HepG2 (cell line): Measurements from ENCODE around the gene ABCG1. TPM values are rescaled to one million over a fixed set of nuclear protein-coding genes. Genes with fewer than 3 reads are reported as not detected.
A peak's percentile ranks its signal among the peaks of the same experiment; 100 is the strongest.

Experiments
- ATAC-seq: fragments of 200-7000 bp; cut with Tn5 transposase; 3 replicates; pipeline ENCODE4 v1.9.1; 2020; ENCODE audit warnings: mild to moderate bottlenecking, moderate library complexity
- BruUV-seq: library from RNA; stranded (reverse); fragments of 400-500 nt; replicated peaks from 2 replicates; lab custom pipeline; 2021; lab: Mats Ljungman, UMichigan
- CTCF ChIA-PET: fragments of 300-600 bp; formaldehyde crosslinking; extraction: SDS; loops from one replicate; lab custom pipeline; 2021; ENCODE audit warnings: low total read pairs, inconsistent platforms, low intra/inter-chr PET ratio; lab: Yijun Ruan, JAX
- POLR2A ChIA-PET: fragments of 350-600 bp; sonication (Branson Sonifier 250); formaldehyde crosslinking; loops from one replicate; lab custom pipeline; 2020; ENCODE audit warnings: antibody characterized with exemption, inconsistent platforms; lab: Yijun Ruan, JAX
- DNase-seq: peaks from one replicate; pipeline ENCODE4 v3.0.0-alpha.2; 2015; ENCODE audit warnings: low spot score
- FAIRE-seq: peaks from 3 replicates; lab custom pipeline; 2011; peaks lifted over from hg19 to GRCh38; lab: Jason Lieb, UNC
- H2AFZ ChIP-seq: one replicate; pipeline ENCODE4 v1.6.1; 2011; ENCODE audit warnings: low read length, inconsistent platforms
- H3K27ac ChIP-seq: fragments of 300-600 bp; 3 replicates; pipeline ENCODE4 v1.8.0; 2011; ENCODE audit warnings: mixed run types, mild to moderate bottlenecking, mixed read lengths, low read length, inconsistent platforms; ENCODE audit not compliant: insufficient read depth; ENCODE audit errors: extremely low read length
- H3K27me3 ChIP-seq, 2 experiments: fragments of 200-600 bp in 1 of 2; 2 replicates in 1 of 2; 3 replicates in 1 of 2; pipeline versions ENCODE4 v1.6.0 to v1.8.0; 2011; ENCODE audit warnings: low read length in 2 of 2, mild to moderate bottlenecking in 2 of 2, moderate library complexity in 2 of 2, inconsistent platforms in 1 of 2; ENCODE audit not compliant: insufficient read depth in 2 of 2, control insufficient read depth in 1 of 2
- H3K36me3 ChIP-seq, 2 experiments: fragments of 200-600 bp in 1 of 2; replicated peaks in 1 of 2; 2 replicates in 1 of 2; 3 replicates in 1 of 2; pipeline versions ENCODE4 v1.5.1 to v1.8.0; 2011; ENCODE audit warnings: low read length in 2 of 2, inconsistent platforms in 1 of 2; ENCODE audit not compliant: insufficient read depth in 2 of 2, control insufficient read depth in 1 of 2
- H3K4me1 ChIP-seq: 2 replicates; pipeline ENCODE4 v1.5.1; 2012; ENCODE audit warnings: low read length, inconsistent platforms; ENCODE audit not compliant: insufficient read depth
- H3K4me2 ChIP-seq: 2 replicates; pipeline ENCODE4 v1.6.0; 2011; ENCODE audit warnings: low read depth, low read length, inconsistent platforms
- H3K4me3 ChIP-seq, 3 experiments: fragments of 200-600 bp in 1 of 3; sonication (generic), shearing (Covaris generic) in 1 of 3; replicated peaks in 1 of 3; 2 replicates each; pipeline ENCODE4 v1.5.1; 2011 to 2016; ENCODE audit warnings: low read length in 3 of 3, inconsistent platforms in 2 of 3, low read depth in 2 of 3, mild to moderate bottlenecking in 2 of 3, control low read depth in 1 of 3, mixed read lengths in 1 of 3; ENCODE audit not compliant: insufficient read depth in 1 of 3
- H3K79me2 ChIP-seq: one replicate; pipeline ENCODE4 v1.6.1; 2011; ENCODE audit warnings: low read length, inconsistent platforms; ENCODE audit not compliant: insufficient read depth
- H3K9ac ChIP-seq: 2 replicates; pipeline ENCODE4 v1.6.0; 2011; ENCODE audit warnings: mild to moderate bottlenecking, low read depth, low read length, inconsistent platforms; ENCODE audit not compliant: insufficient read depth
- H3K9me3 ChIP-seq: 2 replicates; pipeline ENCODE4 v1.5.1; 2012; ENCODE audit warnings: mild to moderate bottlenecking, low read length
- H4K20me1 ChIP-seq: 2 replicates; pipeline ENCODE4 v1.6.0; 2011; ENCODE audit warnings: inconsistent platforms, mild to moderate bottlenecking, low read length, moderate library complexity; ENCODE audit not compliant: insufficient read depth
- CHCHD3 ChIP-seq: sonication (generic); formaldehyde crosslinking; IDR thresholded peaks from 2 replicates; pipeline ENCODE4 v1.8.0; 2022; ENCODE audit warnings: mild to moderate bottlenecking, missing genetic modification reagents, moderate library complexity
- CHD2 ChIP-seq: IDR thresholded peaks from 2 replicates; pipeline ENCODE4 v1.6.1; 2011; ENCODE audit warnings: low read depth, low read length, improper control_type of control experiment
- ELF4 ChIP-seq: sonication (generic); formaldehyde crosslinking; IDR thresholded peaks from 2 replicates; pipeline ENCODE4 v1.5.0; 2020; ENCODE audit warnings: missing genetic modification reagents, mild to moderate bottlenecking, moderate library complexity, borderline replicate concordance
- JARID2 ChIP-seq: sonication (generic); formaldehyde crosslinking; IDR thresholded peaks from 2 replicates; pipeline ENCODE4 v1.8.1; 2023; ENCODE audit warnings: missing genetic modification reagents, inconsistent platforms; ENCODE audit not compliant: insufficient replicate concordance
- MAFK ChIP-seq, 2 experiments: IDR thresholded peaks in 1 of 2; conservative IDR thresholded peaks in 1 of 2; 2 replicates each; pipeline ENCODE4 v1.6.1; 2011; ENCODE audit warnings: improper control_type of control experiment in 2 of 2, low read length in 2 of 2
- NFKB2 ChIP-seq: sonication (generic); formaldehyde crosslinking; IDR thresholded peaks from 2 replicates; pipeline ENCODE4 v1.4.0; 2020; ENCODE audit warnings: missing genetic modification reagents, borderline replicate concordance
- PTBP1 ChIP-seq: fragments of 200-400 bp; formaldehyde crosslinking; IDR thresholded peaks from 2 replicates; pipeline ENCODE4 v1.6.1; 2018; ENCODE audit warnings: low read length, low read depth; ENCODE audit not compliant: poor library complexity, severe bottlenecking
- U2AF1 ChIP-seq: fragments of 200-400 bp; formaldehyde crosslinking; optimal IDR thresholded peaks from 2 replicates; pipeline ENCODE3; 2017; ENCODE audit warnings: mild to moderate bottlenecking, low read depth, low read length
- ZBTB21 ChIP-seq: sonication (generic); formaldehyde crosslinking; IDR thresholded peaks from 2 replicates; pipeline ENCODE4 v1.4.0; 2020; ENCODE audit warnings: missing genetic modification reagents
- ZFP37 ChIP-seq: sonication (generic); formaldehyde crosslinking; IDR thresholded peaks from 2 replicates; pipeline ENCODE4 v1.4.0; 2020; ENCODE audit warnings: missing genetic modification reagents, borderline replicate concordance
- ZMYM2 ChIP-seq: sonication (generic); formaldehyde crosslinking; IDR thresholded peaks from 2 replicates; pipeline ENCODE4 v1.8.0; 2022; ENCODE audit warnings: mild to moderate bottlenecking, missing genetic modification reagents
- ZNF232 ChIP-seq: sonication (generic); formaldehyde crosslinking; IDR thresholded peaks from 2 replicates; pipeline ENCODE4 v1.4.0; 2020; ENCODE audit warnings: missing genetic modification reagents, borderline replicate concordance
- WGBS: methylation state at CpG from one replicate; pipeline ENCODE4 v1.1.6; 2017; ENCODE audit warnings: low lambda C conversion rate; 5-methylcytosine and 5-hydroxymethylcytosine counted together
- in situ Hi-C: cut with HindIII; loops from 2 replicates; pipeline ENCODE4 v1.10.0; 2017; ENCODE audit warnings: low pct_unique_long_range_greater_than_20kb; ENCODE audit not compliant: extremely low pct_ligation_motif_present
- intact Hi-C: fragments of 100-400 bp; cut with micrococcal nuclease; formaldehyde crosslinking; loops from one replicate; pipeline ENCODE4 v1.10.0; 2022; ENCODE audit not compliant: unreplicated experiment
- polyA plus RNA-seq, 8 experiments: library from polyadenylated mRNA; depleted of rRNA in 3 of 8; stranded (reverse) in 7 of 8; unstranded in 1 of 8; fragments of >200 nt; fragmentation: Illumina TruSeq in 4 of 8; extraction: Trizol in 4 of 8; gene quantifications; 2 replicates each; pipeline versions ENCODE4 v1.2.1 to v1.2.3, GENCODE V29; 2011 to 2016; ENCODE audit warnings: low read depth in 4 of 8, missing spikeins in 1 of 8, mixed read lengths in 1 of 8; ENCODE audit not compliant: insufficient read depth in 1 of 8
- total RNA-seq, 5 experiments: library from RNA; depleted of rRNA; stranded (reverse); fragments of >200 nt; fragmentation: Illumina TruSeq; extraction: Trizol; gene quantifications; 2 replicates each; pipeline ENCODE4 v1.2.3, GENCODE V29; 2016; ENCODE audit warnings: low read depth in 1 of 5
- TF ChIP-seq, protein P1 (sequence below): sonication (generic); formaldehyde crosslinking; IDR thresholded peaks from 2 replicates; pipeline ENCODE4 v1.5.1; 2020; ENCODE audit warnings: mild to moderate bottlenecking, missing genetic modification reagents
- TF ChIP-seq, protein P2 (sequence below): sonication (generic); formaldehyde crosslinking; IDR thresholded peaks from 2 replicates; pipeline ENCODE4 v1.5.1; 2020; ENCODE audit warnings: mild to moderate bottlenecking, missing genetic modification reagents, moderate library complexity
- TF ChIP-seq, protein P3 (sequence below): conservative IDR thresholded peaks from 2 replicates; pipeline ENCODE4 v1.6.1; 2018; ENCODE audit warnings: missing genetic modification reagents

Gene ABCG1
- total and polyA plus RNA-seq, 2 of the 13 experiments (the other 11 are each of a cell fraction or from before 2014, with no cell fraction given), result 0.04 TPM; not detected in 1

DNA sequence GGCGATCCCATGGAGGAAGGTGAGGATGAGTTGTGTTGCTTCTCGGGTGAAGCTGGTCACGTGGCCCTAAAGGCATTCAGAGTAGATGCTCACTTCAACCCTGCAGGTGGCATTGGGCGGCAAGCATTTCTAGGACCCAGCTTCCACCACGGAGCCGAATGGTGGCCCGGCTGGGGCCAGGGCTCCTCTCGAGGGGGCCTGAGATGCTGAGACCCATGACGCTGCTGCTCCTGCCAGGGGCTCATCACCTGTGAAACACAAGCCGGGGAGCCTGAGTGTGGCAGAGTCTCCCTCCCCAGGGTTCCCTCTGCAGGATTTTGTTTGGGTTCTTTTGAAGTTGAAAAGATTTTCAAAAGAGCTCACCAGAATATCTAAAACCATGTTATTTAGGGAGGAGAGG is 41.2 kb downstream of the ABCG1 start (continued):
- TF ChIP-seq, protein P1, sequence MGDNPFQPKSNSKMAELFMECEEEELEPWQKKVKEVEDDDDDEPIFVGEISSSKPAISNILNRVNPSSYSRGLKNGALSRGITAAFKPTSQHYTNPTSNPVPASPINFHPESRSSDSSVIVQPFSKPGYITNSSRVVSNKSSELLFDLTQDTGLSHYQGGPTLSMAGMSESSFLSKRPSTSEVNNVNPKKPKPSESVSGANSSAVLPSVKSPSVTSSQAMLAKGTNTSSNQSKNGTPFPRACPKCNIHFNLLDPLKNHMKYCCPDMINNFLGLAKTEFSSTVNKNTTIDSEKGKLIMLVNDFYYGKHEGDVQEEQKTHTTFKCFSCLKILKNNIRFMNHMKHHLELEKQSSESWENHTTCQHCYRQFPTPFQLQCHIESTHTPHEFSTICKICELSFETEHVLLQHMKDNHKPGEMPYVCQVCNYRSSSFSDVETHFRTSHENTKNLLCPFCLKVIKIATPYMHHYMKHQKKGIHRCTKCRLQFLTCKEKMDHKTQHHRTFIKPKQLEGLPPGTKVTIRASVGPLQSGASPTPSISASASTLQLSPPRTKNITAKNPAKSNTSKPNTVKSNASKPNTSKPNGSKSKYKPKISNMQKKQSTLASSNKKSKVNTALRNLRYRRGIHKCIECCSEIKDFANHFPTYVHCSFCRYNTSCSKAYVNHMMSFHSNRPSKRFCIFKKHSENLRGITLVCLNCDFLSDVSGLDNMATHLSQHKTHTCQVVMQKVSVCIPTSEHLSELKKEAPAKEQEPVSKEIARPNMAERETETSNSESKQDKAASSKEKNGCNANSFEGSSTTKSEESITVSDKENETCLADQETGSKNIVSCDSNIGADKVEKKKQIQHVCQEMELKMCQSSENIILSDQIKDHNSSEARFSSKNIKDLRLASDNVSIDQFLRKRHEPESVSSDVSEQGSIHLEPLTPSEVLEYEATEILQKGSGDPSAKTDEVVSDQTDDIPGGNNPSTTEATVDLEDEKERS (CRISPR knock-in tag), result no peak
- no peak for TF ChIP-seq ZMYM2 (CRISPR knock-in tag)
- TF ChIP-seq CHD2, result no peak
- no peak for TF ChIP-seq ZBTB21 (CRISPR knock-in tag)
- TF ChIP-seq, protein P2, sequence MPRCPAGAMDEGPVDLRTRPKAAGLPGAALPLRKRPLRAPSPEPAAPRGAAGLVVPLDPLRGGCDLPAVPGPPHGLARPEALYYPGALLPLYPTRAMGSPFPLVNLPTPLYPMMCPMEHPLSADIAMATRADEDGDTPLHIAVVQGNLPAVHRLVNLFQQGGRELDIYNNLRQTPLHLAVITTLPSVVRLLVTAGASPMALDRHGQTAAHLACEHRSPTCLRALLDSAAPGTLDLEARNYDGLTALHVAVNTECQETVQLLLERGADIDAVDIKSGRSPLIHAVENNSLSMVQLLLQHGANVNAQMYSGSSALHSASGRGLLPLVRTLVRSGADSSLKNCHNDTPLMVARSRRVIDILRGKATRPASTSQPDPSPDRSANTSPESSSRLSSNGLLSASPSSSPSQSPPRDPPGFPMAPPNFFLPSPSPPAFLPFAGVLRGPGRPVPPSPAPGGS (CRISPR knock-in tag), result no peak
- TF ChIP-seq ZNF232, result no peak

DNA sequence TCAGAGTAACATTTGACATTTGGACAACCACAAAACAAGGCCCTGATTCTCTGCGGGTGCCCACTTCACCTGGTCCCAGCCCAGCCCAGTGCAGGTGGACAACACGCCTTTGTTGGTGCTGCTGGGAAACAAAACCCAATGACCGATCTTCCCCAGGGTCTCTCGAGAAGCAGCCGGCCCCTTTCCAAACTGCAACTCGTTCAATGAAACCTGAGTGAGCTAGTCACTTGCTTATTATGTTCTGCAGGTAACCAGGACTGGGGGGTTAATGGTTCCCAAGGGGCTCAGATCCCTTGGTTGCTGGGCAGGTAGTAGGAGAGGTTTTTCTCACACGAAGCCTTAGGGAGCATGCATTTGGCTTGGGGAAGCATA is 42.9 kb downstream of the ABCG1 start:
- DNase-seq (no peak), FAIRE-seq (no peak)
- 35% methylated on average over 5 of the region's 7 CpGs for WGBS
- peaks cover 28% of the 10 kb centered on the region for H3K4me1 ChIP-seq
- intact Hi-C loops, result no loop called here
- H2AFZ ChIP-seq, result no peak overlapping the region
- no peaks in the 10 kb centered on the region for H3K36me3 ChIP-seq
- BruUV-seq, result no TSS peak
- TF ChIP-seq ELF4 (CRISPR knock-in tag), result no peak
- TF ChIP-seq, protein P3, sequence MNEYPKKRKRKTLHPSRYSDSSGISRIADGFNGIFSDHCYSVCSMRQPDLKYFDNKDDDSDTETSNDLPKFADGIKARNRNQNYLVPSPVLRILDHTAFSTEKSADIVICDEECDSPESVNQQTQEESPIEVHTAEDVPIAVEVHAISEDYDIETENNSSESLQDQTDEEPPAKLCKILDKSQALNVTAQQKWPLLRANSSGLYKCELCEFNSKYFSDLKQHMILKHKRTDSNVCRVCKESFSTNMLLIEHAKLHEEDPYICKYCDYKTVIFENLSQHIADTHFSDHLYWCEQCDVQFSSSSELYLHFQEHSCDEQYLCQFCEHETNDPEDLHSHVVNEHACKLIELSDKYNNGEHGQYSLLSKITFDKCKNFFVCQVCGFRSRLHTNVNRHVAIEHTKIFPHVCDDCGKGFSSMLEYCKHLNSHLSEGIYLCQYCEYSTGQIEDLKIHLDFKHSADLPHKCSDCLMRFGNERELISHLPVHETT (CRISPR knock-in tag), result no peak
- TF ChIP-seq U2AF1, result no peak
- TF ChIP-seq PTBP1, result no peak
- no peak for TF ChIP-seq CHCHD3 (CRISPR knock-in tag)
- no peak for TF ChIP-seq ZFP37 (CRISPR knock-in tag)
- no peak for TF ChIP-seq JARID2 (CRISPR knock-in tag)
- no peak for TF ChIP-seq NFKB2
- no peak for TF ChIP-seq MAFK (conservative IDR thresholded peaks at IDR 0.05 in 1 of 2, IDR thresholded peaks at IDR 0.05 in 1 of 2; ENCODE audit: low read length in 2 of 2)
- TF ChIP-seq, all 625 proteins: peak for 0
- POLR2A ChIA-PET, result no interaction called here
- no peak overlapping the region for H3K9ac ChIP-seq
- H3K27ac ChIP-seq, result no peak overlapping the region
- no peak overlapping the region for H3K4me3 ChIP-seq
- in situ Hi-C loops, result no loop called here
- no peaks in the 10 kb centered on the region for H3K79me2 ChIP-seq
- H3K4me2 ChIP-seq, result peak overlapping the region; percentile 18
- H3K9me3 ChIP-seq, result no peaks in the 10 kb centered on the region
- peaks cover 3 to 33% of the 10 kb centered on the region in 2 experiments; a peak in 4 of 5 replicates for H3K27me3 ChIP-seq
- no peaks in the 10 kb centered on the region; the same call in 1 of the 2 replicates for H4K20me1 ChIP-seq
- no peak for ATAC-seq
- CTCF ChIA-PET, result no interaction called here
